Stimulated activated CD8-positive, alpha-beta memory T cell treated with anti-CD3 and anti-CD28 coated beads, Interleukin-15, amount 100 ng/mL, for 4 hours (primary cell): ENCODE results near the gene DNAJB6.

Source experiments
- DNase-seq, 2 donors: peaks; one replicate each; pipeline ENCODE4 v3.0.0-alpha.2; 2020; ENCODE audit warnings: low read depth in 2 of 2

The DNAJB6 gene

DNA sequence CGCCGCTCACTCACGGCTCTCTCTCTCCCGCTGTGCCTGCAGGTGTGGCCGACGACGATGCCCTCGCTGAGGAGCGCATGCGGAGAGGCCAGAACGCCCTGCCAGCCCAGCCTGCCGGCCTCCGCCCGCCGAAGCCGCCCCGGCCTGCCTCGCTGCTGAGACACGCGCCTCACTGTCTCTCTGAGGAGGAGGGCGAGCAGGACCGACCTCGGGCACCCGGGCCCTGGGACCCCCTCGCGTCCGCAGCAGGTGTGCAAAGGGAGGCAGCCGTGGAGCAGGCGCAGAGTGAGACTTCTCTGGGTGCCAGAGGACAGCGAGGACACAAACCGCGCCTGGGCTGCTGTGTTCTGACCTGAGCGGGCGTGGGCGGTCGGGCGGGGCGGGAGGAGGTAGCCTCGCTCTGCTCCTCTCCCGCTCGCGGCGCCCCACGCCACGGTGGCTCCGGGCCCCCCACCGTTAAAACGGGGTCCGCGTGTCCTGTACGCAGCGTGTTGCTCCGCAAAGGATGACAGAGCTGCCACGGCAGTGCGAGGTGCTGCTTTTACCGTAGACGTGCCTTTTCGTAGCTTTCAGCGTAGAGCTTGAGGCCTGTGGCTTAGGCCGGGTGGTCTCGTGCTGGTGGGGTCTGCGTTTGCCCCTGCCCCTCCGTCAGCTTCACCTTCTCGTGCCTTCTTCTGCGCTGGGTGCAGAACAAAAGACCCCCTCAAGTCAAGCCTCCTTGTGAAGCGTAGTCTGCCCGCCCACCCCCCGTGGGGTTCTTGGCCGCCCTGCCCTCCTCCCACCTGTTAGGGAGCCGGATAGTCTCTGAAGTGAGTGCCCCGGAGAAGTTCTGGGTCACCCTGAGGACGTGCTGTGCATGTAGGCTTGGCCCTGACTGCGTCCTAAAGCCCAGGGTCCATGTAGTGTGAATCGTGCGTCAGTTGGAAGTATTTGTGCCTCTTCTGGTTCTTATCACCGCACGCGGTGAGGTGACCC lies 73.2 kb downstream of the DNAJB6 start:
- DNase-seq, result no peak

DNA sequence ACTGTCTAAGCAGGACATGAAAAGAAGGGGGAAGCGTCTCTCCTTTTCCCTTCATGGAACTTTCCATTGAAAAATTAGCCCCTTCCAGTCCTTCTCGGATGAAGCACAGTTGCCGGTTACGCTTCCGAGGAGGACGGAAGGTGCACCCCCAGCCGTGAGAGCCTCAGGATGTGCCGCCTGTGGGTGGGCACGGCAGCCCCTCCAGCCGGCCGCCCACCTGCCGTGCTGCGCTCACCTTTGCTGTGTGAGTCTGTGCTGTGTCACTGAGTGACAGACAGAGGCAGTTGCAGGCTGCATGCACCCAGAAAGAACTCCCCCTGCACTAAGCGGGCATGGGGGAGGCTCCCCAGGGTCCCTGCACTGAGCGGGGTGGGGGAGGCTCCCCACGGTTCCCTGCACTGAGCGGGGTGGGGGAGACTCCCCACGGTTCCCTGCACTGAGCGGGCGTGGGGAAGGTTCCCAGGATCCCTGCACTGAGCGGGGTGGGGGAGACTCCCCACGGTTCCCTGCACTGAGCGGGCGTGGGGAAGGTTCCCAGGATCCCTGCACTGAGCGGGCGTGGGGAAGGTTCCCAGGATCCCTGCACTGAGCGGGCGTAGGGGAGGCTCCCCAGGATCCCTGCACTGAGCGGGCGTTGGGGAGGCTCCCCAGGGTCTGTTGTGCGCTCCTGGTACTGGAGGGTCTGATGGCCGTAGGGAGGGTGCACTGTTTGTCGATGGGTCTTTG lies 74.2 kb downstream of the DNAJB6 start:
- DNase-seq, result no peak

DNA sequence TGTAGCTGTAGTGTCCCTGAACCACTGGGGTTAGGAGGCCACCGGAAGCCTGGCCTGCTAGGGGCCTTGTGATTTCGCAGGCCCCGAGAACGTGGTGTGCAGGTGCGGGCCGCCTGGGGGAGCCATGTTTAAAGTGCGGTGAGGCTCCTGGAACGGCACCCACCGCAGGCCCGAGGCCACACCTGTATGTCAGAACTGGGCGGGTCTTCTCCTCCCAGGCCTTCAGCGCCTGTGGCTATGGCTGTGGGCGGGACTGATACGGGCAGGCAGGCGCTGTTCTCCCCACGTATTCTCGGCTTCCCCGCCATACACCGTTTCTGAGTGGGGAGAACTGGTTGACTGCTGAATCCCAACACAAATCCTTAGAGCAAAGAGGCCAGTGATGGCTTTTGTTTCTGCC lies 74.8 kb downstream of the DNAJB6 start:
- DNase-seq, result peak; percentile 13 to 46

DNA sequence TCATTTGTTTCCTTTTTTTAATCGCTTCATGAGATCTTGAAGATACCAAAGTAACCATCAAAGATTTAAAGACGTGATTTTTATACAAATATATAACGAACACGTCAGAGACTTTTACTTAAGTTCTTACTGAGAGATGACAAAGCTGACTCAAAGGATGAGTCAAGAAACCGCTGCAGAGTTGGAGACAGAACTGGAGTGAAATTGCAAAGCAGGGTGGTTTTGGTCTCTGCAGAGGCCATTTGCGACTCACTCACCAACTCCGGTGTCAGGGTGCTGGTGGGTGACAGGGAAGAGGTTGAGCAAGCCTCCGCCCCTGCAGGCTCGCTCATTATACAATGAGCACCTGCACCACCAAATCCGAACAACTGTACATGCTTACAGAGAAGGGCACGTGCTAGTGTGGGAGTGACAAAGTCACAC lies 75.2 kb downstream of the DNAJB6 start:
- peak; percentile 18 to 23 for DNase-seq

DNA sequence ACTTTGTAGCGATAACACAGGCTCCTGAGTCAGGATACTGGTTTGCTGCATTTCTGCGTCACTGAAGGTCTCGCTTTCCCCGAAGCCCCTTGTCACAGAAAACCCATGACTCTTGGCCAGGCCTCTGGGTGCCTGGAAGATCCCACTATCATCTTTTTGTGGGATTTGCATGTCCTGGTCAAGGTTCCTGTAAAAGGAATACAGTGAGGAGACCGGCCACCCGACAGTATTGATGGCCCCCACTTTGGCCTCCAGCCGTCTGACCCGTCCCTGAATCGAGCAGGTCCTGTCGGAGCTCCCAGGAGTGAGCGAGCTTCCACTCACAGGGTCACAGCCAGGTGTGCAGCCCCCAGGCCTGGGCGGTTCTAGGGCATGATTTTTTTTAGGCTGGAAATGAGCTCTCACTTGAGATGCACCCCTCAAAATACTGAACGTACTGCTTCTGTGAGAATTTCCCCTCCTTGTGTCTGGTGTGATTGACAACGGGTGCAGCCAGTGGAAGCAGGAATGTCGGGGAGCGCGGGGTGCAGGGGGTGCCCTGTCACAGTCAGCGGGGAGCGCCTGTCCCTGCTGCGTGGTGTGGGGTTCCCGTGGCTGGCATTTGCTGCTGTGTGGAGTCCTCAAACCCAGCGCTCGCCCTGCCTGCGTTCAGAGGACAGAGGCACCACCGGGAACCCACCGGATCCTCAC lies 75.8 kb downstream of the DNAJB6 start:
- no peak for DNase-seq

DNA sequence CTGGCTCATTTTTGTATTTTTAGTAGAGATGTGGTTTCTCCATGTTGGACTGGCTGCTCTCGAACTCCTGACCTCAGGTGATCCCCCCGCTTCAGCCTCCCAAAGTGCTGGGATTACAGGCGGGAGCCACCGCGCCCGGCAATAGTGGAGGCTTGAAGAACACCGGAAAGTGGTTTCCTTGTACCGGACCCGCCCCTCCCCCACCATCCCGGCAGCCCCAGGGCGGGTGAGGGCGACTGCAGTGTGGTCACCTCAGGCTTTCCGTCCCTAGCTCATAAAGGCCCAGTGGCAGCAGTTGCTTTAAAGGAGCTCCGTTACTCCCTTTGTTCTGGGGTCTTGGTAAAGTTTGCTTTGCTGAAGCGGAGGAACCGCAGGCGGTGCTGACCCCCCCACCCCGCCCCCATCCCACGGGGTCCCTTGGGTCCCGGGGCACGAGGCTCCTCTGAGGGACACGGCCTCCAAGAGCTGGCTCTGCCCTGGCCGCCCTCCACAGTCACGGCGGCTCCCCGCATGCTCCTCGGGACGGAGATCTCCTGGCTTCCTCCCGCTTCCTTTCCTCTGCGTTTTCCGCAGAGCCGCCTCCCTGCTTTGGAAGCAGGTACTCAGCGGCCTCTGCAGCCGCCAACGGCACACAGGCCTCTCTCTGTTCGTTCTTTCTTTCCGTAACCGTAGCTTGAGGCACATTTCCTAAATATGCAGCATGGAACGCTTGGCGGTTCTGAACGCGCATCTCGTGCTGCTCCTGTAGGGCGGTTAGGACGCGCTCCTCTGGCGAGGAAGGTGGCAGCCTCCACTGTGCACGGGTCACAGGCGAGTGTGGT lies 77.3 kb downstream of the DNAJB6 start:
- no peak for DNase-seq

DNA sequence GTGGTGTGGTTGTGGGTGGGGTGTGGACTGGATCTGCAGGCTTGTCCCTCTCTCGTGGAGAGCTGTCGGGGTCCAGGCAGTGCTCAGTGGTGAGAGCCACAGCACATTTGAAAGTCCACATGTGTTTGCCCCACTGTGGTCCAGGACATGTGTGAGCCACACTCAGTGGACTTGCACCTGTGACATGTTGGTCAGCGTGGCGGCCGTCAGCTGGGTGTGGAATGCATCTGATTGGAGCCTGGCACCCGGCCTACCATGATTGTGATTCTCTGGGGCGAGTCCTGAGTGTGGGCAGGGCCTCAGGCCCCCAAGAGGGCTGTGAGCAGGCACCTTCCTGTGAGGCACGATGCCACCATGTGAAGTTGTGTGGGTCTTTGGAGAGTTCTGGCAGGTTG lies 77.9 kb downstream of the DNAJB6 start:
- DNase-seq, result no peak

DNA sequence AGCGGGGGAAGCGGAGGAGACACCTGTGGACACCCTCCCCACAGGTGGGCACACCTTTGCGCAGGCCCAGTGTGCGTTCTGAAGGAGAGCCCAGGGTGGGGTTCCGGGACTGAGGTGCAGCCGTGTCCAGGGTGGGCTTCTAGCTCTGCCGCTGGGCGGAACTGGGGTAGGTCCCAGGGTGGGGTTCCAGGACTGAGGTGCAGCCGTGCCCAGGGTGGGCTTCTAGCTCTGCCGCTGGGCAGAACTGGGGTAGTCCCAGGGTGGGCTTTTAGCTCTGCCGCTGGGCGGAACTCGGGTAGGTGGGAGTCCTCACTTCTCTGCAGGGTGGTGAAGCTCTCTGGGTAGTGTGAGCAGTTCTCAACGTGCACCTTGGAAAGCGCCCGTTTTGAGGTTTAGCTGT lies 78.7 kb downstream of the DNAJB6 start:
- no peak for DNase-seq

DNA sequence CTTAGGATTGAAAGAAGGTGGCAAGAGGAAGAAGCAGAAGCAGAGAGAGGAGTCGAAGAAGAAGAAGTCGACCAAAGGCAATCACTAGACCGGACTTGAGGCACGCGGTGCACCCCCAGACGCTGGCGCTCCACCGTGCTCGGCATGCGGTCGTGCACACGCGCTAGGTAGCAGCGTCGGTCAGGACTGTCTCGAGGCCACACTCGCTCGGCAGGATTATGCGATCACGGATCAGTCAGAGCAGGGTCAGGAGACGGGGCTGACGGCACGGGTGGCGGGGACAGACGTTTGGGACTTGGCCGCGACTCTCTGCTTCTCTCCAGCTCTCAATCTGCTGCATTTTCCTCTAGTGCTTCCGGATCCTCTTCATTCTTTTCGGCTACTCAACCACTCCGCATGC lies 79.2 kb downstream of the DNAJB6 start:
- DNase-seq, result no peak

DNA sequence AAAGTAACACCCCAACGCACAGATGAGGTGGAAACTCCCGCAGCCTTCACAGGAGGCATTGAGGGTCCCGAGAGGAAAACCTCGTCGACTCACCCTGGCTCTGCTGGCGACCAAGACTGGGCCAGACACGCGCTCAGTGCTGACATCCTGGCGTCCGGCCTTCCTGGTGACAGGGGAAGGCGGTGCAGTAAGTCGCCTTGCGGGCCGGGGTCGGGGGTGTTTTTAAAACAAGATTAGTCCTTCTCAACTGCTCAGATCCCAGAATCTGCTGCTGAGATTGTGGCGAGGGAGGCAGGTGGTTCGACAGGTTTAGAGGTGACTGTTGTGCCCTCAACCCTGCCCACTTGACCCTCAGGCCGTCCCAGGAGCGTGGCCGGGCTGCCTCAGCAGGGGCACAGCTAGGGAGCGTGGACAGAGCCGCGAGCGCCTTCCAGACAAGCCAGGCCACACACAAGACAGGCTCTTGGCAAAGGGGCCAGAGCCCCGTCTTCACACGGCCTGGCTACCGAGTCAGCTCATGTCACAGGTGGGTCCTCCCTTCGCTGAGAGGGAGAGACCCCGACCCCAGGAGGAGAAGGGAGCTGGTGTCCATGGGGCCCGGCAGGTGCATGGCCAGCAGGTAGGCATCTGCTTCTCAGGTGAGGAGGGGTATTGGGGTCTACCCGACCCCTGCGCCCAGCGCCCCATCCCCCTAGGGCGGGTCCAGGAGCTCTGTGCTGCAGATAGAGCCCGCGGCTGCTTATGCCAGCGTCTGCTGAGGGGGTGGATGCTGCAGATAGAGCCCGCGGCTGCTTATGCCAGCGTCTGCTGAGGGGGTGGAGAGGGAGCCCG lies 81.6 kb downstream of the DNAJB6 start:
- no peak for DNase-seq

DNA sequence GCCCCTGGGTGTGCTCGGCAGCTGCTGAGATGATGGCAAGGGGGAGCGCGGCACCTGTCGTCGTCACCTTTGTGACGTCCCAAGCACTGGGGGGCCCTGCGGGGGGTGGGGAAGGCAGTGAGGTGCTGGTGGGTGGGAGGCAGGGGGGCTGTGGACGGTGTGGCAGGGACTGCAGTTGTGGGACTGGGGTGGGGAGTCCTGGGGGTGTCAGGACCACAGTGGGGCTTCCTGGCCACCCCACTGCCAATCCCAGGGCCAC lies 82.2 kb downstream of the DNAJB6 start:
- no peak for DNase-seq

DNA sequence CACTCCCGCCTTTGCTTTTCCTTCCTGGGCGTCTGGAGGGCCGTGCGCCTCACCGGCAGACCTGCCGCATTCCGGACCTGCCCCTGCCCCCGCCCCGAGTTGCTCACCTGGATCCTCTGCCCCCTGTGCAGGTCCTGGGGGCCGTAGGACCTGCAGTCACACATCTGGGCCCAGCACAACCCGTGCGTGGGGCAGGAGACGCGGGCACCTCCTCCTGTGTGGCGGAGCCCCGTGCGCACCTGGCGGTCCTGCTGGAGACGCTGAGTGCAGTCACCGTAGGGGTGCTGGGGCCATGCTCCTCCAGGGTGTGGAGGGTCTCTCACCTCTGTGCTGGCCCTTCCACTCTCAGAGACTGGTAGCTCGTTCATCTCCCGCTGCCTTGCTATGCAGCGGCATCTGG lies 85.5 kb downstream of the DNAJB6 start:
- no peak for DNase-seq

DNA sequence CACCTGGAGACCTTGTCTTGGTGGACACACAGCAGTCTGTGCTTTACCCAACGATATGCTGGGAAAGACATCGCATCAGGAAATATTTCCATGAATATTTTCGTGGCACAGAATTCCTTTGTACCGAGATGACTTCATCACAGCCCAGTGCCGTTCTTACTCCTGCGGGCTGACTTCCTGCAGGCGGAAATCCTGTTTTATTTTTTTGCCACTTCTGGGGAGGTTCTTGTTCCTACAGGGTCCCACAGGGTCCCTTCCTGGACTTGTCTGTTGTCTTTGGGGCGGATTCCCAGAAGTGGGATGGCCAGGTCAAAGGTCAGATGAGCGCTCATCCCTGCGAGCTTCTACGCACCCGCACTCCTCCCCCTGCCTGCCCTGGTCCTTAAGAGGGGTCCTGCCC lies 86.5 kb downstream of the DNAJB6 start:
- no peak for DNase-seq

DNA sequence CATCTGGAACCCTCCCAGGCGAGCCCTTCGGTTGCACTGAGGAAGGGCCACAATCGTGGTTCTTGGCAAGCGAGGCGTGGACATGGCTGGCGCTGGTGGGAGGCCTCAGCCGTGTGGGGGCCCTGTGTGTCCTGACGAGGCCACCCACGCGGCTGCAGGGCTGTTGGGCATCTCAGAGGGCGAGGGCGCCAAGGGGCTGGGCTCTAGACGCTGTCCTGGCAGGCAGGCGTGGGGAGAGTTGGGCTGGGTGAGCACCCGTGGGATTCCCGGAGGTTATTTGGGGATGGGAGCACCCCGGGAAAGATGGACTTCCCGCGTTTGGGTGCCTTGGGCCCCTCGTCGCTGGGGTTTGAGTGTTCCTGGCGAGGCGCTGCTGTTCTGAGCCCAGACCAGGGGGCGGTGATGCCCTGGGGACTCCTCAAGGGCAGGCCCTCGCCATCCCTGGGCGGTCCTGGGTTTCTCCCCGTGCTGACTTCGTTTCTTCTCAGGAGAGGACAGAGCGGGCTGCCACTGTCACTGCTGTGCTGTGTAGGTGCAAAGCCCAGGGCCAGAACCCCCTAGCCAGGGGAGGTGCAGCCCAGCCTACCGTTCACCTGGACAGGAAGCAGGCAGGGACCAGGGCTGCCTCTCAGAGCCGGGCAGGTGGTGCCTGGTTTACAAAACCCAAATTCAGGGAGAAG lies 87.2 kb downstream of the DNAJB6 start:
- DNase-seq, result no peak

DNA sequence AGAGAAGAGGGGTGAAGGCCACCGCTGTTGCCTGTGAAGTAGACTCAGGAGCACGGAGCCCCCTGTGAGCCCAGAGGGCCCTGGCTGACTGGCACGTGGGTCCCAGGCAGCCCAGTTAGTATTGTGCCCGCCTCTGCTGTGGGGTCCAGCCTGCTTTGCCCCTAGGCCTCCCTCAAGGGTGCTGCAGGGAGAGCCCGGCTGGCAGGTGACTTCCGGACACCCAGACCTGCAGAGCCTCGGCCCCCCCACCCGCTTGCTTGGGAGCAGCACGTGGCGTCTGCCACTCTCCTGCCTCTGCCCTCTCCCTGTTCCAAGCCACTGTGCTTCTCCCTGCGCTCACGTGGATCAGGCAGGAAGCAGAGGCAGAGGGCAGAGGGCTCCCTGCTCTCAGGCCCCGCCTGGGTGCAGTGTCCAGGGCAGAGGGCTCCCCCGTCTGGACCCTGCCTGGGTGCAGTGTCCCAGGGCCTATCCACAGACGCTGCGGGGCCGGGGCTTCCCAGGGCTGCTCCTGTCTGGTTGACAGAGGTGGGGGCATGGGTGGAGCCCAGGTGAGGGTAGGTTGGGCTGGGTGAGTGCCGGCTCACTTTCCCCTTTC lies 88.4 kb downstream of the DNAJB6 start:
- no peak for DNase-seq

DNA sequence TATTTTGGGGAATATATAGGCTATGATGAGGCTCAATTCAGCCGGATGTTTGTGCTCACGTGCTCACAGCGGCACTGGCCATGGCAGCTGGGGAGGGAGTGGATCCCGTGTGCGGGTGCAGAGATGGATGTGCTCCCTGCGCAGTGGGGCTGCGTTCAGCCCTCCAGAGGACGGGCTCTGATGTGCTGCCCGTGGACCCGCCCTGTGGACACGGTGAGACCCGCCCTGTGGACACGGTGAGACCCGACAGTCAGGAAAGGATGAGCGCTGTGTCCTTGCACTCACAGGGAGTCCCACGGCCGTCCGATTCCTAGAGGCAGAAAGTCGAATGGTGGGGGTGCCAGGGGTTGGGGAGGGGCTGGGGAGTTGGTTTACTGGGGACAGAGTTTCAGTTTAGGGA lies 89.0 kb downstream of the DNAJB6 start:
- DNase-seq, result no peak

DNA sequence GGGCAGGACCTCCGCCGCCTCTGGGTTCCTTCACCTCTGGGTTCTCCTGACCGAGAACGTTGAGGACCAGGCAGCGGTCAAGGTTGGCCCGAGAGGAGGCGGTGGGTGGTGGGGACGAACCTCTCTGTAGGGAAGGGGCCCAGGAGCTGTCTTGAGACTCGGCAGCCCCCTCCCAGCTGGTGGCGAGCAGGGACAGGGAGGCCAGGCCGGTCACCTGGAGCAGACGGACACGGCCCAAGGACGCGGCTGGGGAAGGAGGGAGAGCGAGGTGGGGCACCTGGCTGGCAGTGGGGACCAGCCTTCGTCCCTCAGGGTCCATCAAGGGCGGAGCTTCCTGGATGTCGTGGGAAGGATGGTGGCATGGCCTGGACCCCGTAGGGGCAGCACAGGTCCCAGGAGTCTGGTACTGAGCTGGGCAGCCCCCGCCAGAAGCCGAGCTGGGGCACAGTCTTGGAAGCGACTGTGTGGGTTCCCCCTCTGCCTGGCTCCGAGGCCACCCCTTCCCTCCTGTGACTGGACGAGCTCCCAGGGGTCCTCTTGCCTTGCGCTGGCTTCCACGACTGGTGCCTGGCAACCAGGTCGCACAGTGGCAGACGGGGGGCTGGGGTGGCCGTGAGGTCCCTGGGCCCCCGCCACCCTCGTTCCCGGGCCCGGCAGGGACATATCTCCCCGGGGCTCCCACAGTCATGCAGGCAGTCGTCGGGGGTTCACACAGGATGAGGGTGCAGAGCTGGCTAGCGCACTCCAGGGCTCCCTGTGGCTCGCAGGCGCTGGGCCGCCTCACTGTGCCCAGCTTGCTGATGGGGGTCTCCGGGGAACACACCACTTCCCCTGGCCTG lies 89.9 kb downstream of the DNAJB6 start:
- DNase-seq, result no peak

DNA sequence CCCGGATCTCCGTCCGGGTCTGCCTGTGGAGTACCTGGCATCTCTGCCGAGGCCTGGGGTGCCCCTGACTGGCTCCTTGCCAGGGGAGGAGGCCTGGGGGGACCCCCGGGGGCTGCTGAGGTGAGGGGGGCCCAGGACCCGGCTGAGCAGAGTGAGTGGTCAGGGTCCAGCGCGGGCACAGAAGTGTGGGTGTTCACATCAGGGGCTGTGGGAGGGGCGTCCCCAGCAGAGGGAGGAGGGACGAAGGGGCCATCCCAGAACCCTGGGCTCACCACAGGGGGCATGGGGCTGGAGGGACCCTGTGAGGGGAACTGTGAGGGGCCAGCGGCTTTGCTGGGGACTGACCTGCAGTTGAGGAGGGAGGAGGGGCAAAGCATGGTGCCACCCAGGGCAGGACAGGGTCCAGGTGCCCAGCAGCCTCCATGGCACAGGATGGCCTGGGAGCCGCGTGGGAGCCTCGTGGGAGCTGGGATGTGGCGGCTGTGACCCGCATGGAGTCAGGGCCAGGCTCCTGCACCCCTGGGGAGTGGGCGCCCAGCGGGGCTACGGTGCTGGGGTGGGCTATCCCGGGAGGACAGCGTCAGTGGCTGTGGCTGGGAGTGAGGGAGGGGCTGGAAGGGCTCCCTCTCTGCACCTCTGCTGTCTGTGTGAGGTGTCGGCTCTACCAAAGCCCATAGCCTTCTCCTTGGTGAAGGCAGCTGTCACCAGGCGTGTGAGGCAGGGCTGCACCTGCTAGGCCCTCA lies 91.2 kb downstream of the DNAJB6 start:
- no peak for DNase-seq
